ENCODE results near the gene C1QTNF9.
"Not testable (repeated sequence)": the region's sequence is repeated elsewhere in the genome, so short reads cannot be mapped to it uniquely, and the experiment has no call there.

DNA sequence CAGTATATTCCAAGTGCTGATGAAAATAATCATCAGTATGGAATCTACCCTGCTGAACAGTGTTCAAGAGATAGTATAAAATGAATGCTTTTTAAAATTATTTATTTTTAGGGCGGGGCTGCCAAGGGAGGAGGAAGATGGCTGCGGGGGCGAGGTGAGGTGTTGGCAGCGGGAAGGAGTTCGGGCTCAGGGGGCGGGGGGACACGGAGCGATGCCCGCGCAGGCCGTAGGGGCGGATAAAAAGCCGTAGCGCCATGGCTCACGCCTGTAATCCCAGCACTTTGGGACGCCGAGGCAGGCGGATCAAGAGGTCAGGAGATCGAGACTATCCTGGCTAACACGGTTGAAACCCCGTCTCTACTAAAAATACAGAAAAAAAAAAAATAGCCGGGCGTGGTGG is 18.2 kb downstream of the C1QTNF9 start:
- TF ChIP-seq CTCF, POLR2A (IDR thresholded peaks at IDR 0.05): not testable (repeated sequence)
